OCI-LY1 (cell line): ENCODE measurements around the gene ZNF775.

Source experiments
- EZH2 ChIP-seq: fragments of 200-600 bp; sonication (generic), shearing (Covaris generic); IDR thresholded peaks from 2 replicates; pipeline ENCODE4 v1.8.0; 2017; ENCODE audit warnings: borderline replicate concordance, mixed run types, mild to moderate bottlenecking, antibody characterized with exemption, low read length, moderate library complexity, mixed read lengths
- TF ChIP-seq, protein P1 (sequence below): fragments of 200-600 bp; sonication (generic), shearing (Covaris generic); IDR thresholded peaks from 2 replicates; pipeline ENCODE4 v1.5.1; 2017; ENCODE audit warnings: mild to moderate bottlenecking, antibody characterized with exemption, low read length, moderate library complexity, mixed read lengths

GRCh38 chr7:150377635-150378034, 1.5 kb upstream of the ZNF775 start:
- no peak for TF ChIP-seq EZH2
- TF ChIP-seq, protein P1, sequence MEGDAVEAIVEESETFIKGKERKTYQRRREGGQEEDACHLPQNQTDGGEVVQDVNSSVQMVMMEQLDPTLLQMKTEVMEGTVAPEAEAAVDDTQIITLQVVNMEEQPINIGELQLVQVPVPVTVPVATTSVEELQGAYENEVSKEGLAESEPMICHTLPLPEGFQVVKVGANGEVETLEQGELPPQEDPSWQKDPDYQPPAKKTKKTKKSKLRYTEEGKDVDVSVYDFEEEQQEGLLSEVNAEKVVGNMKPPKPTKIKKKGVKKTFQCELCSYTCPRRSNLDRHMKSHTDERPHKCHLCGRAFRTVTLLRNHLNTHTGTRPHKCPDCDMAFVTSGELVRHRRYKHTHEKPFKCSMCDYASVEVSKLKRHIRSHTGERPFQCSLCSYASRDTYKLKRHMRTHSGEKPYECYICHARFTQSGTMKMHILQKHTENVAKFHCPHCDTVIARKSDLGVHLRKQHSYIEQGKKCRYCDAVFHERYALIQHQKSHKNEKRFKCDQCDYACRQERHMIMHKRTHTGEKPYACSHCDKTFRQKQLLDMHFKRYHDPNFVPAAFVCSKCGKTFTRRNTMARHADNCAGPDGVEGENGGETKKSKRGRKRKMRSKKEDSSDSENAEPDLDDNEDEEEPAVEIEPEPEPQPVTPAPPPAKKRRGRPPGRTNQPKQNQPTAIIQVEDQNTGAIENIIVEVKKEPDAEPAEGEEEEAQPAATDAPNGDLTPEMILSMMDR = no peak
